ES-I3 (cell line): Measurements from ENCODE around the gene TARDBP.
"Not testable (repeated sequence)": the region's sequence is repeated elsewhere in the genome, so short reads cannot be mapped to it uniquely, and the experiment has no call there.

Experiments used
- H3K36me3 ChIP-seq: 2 replicates; pipeline ENCODE4 v1.6.1; 2013; ENCODE audit warnings: mild to moderate bottlenecking, low read length, control low read depth, moderate library complexity; ENCODE audit not compliant: insufficient read depth
- H3K4me1 ChIP-seq: 2 replicates; pipeline ENCODE4 v1.6.1; 2013; ENCODE audit warnings: mild to moderate bottlenecking, control low read depth, low read length; ENCODE audit not compliant: insufficient read depth
- H3K9ac ChIP-seq: 2 replicates; pipeline ENCODE4 v1.6.1; 2013; ENCODE audit warnings: low read depth, mild to moderate bottlenecking, low read length, moderate library complexity
- H3K9me3 ChIP-seq: 2 replicates; pipeline ENCODE4 v1.6.1; 2013; ENCODE audit warnings: mild to moderate bottlenecking, low read length, moderate library complexity; ENCODE audit not compliant: control insufficient read depth, insufficient read depth

The TARDBP gene

DNA sequence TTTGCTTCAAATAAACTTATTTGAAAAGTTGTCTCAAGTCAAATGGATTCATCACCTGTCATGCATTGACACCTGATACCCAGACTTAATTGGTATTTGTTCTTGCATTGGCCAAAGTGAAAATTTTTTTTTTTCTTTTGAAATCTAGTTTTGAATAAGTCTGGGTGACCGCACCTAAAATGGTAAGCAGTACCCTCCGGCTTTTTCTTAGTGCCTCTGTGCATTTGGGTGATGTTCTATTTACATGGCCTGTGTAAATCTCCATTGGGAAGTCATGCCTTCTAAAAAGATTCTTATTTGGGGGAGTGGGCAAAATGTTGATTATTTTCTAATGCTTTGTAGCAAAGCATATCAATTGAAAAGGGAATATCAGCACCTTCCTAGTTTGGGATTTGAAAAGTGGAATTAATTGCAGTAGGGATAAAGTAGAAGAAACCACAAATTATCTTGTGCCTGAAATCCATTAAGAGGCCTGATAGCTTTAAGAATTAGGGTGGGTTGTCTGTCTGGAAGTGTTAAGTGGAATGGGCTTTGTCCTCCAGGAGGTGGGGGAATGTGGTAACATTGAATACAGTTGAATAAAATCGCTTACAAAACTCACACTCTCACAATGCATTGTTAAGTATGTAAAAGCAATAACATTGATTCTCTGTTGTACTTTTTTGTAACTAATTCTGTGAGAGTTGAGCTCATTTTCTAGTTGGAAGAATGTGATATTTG is 11.9 kb downstream of the TARDBP start:
- H3K36me3 ChIP-seq, result peaks cover 29% of the 10 kb centered on the region
- H3K9ac ChIP-seq, result no peak overlapping the region
- H3K4me1 ChIP-seq, result no peaks in the 10 kb centered on the region
- no peaks in the 10 kb centered on the region for H3K9me3 ChIP-seq

- H3K9ac ChIP-seq, result no peak overlapping the region
- peaks cover 30% of the 10 kb centered on the region for H3K36me3 ChIP-seq
- no peaks in the 10 kb centered on the region for H3K4me1 ChIP-seq
- no peaks in the 10 kb centered on the region for H3K9me3 ChIP-seq
These were observed 12.4 kb downstream of the TARDBP start for GRCh38 chr1:11024874-11025203.

GRCh38 chr1:11025618-11026017 is 13.2 kb downstream of the TARDBP start:
- Histone ChIP-seq H3K36me3 (peaks cover 25% of the 10 kb centered on the region), H3K9ac (no peak overlapping the region), H3K9me3 (no peaks in the 10 kb centered on the region), H3K4me1 (no peaks in the 10 kb centered on the region)

- Histone ChIP-seq H3K4me1 (no peaks in the 10 kb centered on the region), H3K36me3 (peaks cover 21% of the 10 kb centered on the region), H3K9me3 (no peaks in the 10 kb centered on the region), H3K9ac (no peak overlapping the region)
These were observed 13.6 kb downstream of the TARDBP start for GRCh38 chr1:11026052-11026451.

DNA sequence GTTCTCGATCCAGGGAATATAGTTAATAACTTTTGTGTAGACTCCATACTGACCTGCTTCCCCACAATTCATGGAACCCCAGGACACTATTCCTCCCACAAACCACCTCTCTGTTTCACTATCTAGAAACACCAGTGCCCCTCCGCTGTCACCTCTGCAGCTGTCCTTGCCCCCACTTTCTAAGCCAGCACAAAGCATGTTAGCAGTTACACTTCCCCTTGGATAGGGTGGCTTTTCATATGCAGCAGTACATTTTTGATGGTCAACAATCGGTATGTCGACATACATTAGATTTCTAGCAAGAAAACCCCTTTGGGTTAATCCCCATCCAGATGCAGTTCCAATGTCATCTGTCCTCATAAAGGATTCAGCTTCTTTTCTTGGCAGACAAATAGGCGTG is 14.4 kb downstream of the TARDBP start:
- Histone ChIP-seq H3K9me3 (no peaks in the 10 kb centered on the region), H3K4me1 (no peaks in the 10 kb centered on the region), H3K36me3 (peaks cover 20% of the 10 kb centered on the region), H3K9ac (no peak overlapping the region)

GRCh38 chr1:11027316-11027715 is 14.9 kb downstream of the TARDBP start:
- H3K4me1 ChIP-seq, result no peaks in the 10 kb centered on the region
- no peaks in the 10 kb centered on the region for H3K9me3 ChIP-seq
- peaks cover 17% of the 10 kb centered on the region for H3K36me3 ChIP-seq
- H3K9ac ChIP-seq, result no peak overlapping the region

DNA sequence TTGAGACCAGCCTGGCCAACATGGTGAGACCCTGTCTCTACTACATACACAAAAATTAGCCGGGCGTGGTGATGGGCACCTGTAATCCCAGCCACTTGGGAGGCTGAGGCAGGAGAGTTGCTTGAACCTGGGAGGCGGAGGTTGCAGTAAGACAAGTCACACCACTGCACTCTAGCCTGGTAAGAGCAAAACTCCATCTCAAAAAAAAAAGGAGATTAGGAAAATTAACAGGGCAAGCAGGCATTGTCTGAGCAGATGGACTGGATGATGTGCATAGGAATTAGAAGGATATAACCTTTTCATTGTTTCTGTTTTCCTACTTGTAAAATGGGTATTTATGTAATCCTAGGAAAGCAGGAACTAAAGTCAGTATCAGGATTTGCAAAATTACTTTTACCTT is 15.6 kb downstream of the TARDBP start:
- Histone ChIP-seq H3K4me1 (no peaks in the 10 kb centered on the region), H3K36me3 (peaks cover 15% of the 10 kb centered on the region), H3K9me3 (no peaks in the 10 kb centered on the region), H3K9ac (no peak overlapping the region)

DNA sequence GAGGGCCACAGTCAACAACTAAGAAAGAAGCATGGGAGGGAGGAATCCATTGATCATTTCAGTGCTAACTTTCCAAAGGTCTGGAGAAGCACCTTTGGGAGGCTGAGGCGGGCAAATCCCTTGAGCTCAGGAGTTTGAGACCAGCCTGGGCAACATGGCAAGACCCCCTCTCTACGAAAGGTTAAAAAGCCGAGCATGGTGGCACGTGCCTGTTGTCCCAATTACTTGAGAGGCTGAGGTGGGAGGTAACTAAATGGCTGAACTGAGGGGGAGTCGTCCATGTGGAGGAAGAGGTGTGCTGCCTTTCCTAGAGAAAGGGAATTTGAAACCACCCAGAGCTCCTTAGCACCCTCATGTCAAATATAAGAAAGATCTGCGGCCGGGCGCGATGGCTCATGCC is 18.4 kb downstream of the TARDBP start:
- peaks cover 4% of the 10 kb centered on the region for H3K36me3 ChIP-seq
- H3K9me3 ChIP-seq, result no peaks in the 10 kb centered on the region
- H3K9ac ChIP-seq, result no peak overlapping the region
- H3K4me1 ChIP-seq, result no peaks in the 10 kb centered on the region

DNA sequence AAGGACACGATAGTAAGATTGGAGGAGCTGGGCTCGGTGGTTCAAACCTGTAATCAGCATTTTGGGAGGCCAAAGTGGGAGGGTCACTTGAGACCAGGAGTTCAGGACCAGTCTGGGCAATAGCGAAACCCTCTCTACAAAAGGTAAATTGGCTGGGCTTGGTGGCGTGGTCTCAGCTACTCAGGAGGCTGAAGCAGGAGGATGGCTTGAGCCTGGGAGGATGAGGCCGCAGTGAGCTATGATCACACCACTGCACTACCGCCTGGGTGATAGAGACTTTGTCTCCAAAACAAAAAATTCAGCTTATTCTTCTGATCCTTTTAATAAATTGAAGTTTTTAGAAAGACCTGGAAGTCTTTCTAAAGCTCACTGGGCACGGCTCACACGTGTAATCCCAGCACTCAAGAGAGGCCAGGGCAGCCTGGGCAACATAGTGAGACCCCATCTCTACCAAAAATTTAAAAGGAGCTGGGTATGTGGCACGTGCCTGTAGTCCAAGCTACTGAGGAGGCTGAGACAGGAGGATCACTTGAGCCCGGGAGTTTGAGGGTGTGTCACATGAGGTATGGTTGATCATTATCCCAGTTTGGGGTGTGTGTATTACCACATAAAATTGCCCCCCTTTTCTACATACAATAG is 19.3 kb downstream of the TARDBP start:
- no peak overlapping the region for H3K9ac ChIP-seq
- H3K9me3 ChIP-seq, result no peaks in the 10 kb centered on the region
- H3K4me1 ChIP-seq, result no peaks in the 10 kb centered on the region
- peaks cover 4% of the 10 kb centered on the region; the same call in 1 of the 2 replicates for H3K36me3 ChIP-seq

DNA sequence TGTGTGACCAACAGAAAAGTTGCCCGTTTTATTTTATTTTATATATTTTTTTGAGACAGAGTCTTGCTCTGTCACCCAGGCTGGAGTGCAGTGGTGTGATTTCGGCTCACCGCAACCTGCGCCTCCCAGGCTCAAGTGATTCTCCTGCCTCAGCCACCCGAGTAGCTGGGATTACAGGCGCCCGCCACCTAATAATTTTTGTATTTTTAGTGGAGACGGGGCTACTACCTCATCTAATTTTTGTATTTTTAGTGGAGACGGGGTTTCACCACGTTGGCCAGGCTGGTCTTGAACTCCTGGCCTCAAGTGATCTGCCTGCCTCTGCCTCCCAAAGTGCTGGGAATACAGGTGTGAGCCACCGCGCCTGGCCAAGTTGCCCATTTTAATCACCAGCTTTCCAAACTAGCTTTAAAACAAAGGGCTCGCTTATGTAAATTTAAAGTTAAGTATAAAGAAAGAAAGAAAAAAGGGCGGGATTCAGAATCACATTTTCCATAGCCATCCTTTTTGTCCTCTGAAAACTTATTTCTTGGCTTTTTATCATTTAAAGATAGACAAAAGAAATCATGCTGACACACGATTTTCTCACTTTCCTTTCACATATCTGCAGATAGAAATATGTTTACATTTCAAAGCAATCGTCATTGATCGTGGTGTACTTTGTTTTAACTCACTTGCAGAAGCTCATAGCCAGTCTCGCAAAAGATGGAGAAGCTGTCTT is 24.7 kb downstream of the TARDBP start:
- H3K9me3 ChIP-seq, H3K4me1 ChIP-seq, H3K36me3 ChIP-seq, H3K9ac ChIP-seq: not testable (repeated sequence)

DNA sequence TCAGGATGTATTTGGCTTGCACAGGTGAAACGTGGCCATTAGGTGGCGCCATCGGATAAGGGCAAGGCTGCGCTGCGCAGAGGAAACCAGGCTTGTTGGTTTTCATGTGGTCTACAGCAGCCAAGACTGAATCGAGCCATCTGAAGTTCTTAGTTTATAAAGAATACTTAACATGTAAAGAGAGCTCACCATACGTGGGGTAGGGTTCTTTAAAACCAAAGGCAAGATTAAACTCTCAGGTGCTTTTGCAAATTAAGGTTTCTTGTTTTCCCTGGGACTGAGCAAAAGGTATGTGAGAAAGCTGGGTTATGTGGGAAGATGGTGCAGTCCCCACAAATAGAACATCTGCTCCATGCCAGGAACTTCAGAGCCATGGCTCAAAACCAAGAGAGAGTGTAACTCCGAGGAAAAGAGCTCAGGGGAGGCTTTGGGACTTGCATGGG is 25.3 kb downstream of the TARDBP start:
- H3K9ac ChIP-seq, result no peak overlapping the region
- no peaks in the 10 kb centered on the region for H3K9me3 ChIP-seq
- H3K4me1 ChIP-seq, result no peaks in the 10 kb centered on the region
- no peaks in the 10 kb centered on the region for H3K36me3 ChIP-seq

DNA sequence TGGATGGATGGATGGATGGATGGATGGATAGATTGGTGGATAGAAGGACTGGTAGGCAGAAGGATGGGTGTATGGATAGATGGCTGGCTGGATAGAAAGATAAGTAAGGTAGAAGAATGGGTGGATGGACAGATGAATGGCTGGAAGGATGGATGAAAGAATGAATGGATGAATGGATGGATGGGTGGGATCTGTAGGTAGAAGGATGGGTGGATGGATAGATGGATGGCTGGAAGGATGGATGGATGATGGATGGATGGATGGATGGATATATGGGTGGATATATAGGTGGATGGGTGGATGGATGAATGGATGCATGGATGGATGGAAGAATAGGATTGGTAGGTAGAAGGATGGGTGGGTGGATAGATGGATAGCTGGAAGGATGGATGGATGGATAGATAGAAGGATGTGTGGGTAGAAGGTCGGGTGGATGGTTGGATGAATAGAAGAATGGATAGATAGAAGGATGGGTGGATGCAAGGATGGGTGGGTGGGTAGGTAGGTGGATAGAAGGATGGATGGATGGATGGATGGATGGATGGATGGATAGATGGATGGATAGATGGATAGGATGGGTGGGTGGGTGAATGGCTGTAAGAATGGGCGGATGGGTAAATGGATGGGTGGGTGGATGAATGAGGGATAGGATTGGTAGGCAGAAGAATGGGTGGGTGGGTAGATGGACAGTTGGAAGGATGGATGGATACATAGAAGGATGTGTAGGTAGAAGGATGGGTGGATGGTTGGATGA is 27.1 kb downstream of the TARDBP start:
- no peaks in the 10 kb centered on the region for H3K4me1 ChIP-seq

GRCh38 chr1:11040105-11040429 is 27.6 kb downstream of the TARDBP start:
- H3K9ac ChIP-seq, H3K36me3 ChIP-seq, H3K9me3 ChIP-seq, H3K4me1 ChIP-seq: not testable (repeated sequence)

More for the DNA sequence above, 27.1 kb downstream of the TARDBP start:
- Histone ChIP-seq H3K9me3 (no peaks in the 10 kb centered on the region), H3K36me3 (no peaks in the 10 kb centered on the region), H3K9ac (no peak overlapping the region)

GRCh38 chr1:11041048-11041447 is 28.6 kb downstream of the TARDBP start:
- Histone ChIP-seq H3K4me1 (no peaks in the 10 kb centered on the region; the same call in 1 of the 2 replicates), H3K9ac (no peak overlapping the region)

More at GRCh38 chr1:11041048-11041447, 28.6 kb downstream of the TARDBP start:
- Histone ChIP-seq H3K36me3 (no peaks in the 10 kb centered on the region), H3K9me3 (no peaks in the 10 kb centered on the region)
